ENCODE data around the gene TEX19.

The TEX19 gene

GRCh38 chr17:82365606-82366295, 6.7 kb downstream of the TEX19 start:
- TF ChIP-seq CTCF (IDR thresholded peaks at IDR 0.05; ENCODE audit: low read length, missing control alignments) = no peak
- H3K4me3 ChIP-seq (replicated peaks; ENCODE audit: low read depth, low read length) = no peak overlapping the region
- no peak for DNase-seq (ENCODE audit: low read depth)

DNA sequence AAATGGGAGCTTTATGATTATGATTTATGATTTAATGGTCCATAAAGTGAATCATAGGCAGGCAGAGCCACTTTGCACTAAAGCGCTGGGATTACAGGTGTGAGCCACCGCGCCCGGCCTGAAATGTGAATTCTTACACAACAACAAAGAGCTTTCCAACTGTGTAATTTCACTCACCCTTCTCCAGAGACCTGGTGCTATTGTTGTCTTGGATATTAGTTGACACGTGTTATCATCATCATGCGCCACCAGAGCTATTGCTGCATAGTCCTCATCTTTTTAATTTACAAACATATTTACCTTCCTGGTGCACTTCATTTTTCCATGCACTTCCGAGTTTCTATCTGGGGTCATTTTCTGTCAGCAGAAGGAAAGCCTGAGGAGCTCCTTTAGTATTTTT, 7.7 kb downstream of the TEX19 start:
- TF ChIP-seq CTCF (IDR thresholded peaks at IDR 0.05; ENCODE audit: low read length, missing control alignments) = no peak
- H3K4me3 ChIP-seq (replicated peaks; ENCODE audit: low read depth, low read length) = no peak overlapping the region
- no peak for DNase-seq (ENCODE audit: low read depth)

GRCh38 chr17:82367724-82368524, 8.9 kb downstream of the TEX19 start:
- DNase-seq (ENCODE audit: low read depth) = no peak
- no peak overlapping the region for H3K4me3 ChIP-seq (replicated peaks; ENCODE audit: low read depth, low read length)
- no peak for TF ChIP-seq CTCF (IDR thresholded peaks at IDR 0.05; ENCODE audit: low read length, missing control alignments)

- no peak for DNase-seq (ENCODE audit: low read depth)
- no peak for TF ChIP-seq CTCF (IDR thresholded peaks at IDR 0.05; ENCODE audit: low read length, missing control alignments)
- H3K4me3 ChIP-seq (replicated peaks; ENCODE audit: low read depth, low read length) = no peak overlapping the region
Observed at GRCh38 chr17:82369211-82369610, 10.2 kb downstream of the TEX19 start.

DNA sequence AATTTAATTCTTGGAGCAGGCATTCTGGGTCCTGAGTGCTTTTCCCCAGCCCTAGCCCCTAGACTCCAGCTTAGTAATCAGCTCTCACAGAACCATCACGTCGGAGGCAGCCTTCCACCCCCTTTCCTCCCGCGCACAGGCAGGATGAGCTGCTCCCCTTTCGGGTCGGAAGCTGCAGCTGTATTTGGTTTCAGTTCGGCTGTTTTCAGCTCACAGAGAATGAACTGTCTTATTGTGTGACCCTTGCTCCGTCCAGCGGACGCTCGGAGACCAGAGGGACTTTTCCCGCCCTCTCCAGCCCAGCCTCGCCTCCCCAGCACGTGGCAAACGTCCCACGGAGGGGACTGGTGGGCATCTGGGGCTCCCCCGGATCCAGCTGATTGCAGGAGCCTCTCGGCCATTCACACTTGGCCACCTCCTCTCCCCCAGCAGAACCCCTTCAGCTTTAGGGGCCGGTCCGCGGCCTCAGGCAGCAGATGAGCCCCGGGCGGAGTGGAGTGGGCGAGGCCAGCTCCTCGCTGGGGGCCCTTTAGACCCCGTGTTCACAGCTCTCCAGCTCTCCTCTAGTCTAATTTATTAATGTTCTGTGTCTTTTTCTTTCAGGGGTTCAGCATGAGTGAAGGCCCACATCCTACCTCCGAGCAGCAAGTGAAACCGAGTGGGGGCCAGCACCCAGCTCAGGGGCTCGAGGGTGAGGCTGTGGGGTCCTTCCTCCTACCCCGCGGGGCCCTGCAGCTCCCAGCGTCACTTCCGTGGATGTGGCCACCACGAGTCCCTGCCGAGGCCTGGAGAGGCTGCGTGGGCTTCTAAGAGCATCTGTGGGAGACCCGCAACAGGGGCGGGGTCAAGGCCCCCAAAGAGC, 11.7 kb downstream of the TEX19 start:
- no peak for DNase-seq (ENCODE audit: low read depth)
- TF ChIP-seq CTCF (IDR thresholded peaks at IDR 0.05; ENCODE audit: low read length, missing control alignments) = no peak
- H3K4me3 ChIP-seq (replicated peaks; ENCODE audit: low read depth, low read length) = peak overlapping the region; percentile 30

- peak within 1 kb of the TSS; percentile 30 for H3K4me3 ChIP-seq (replicated peaks; ENCODE audit: low read depth, low read length)
- TF ChIP-seq CTCF (IDR thresholded peaks at IDR 0.05; ENCODE audit: low read length, missing control alignments) = no peak
- DNase-seq (ENCODE audit: low read depth) = no peak
Observed at GRCh38 chr17:82371333-82372248, 12.5 kb downstream of the TEX19 start, which contains the start of gene UTS2R. Gene UTS2R (plus strand): TSS chr17:82371765. CDS start chr17:82374325, 2,560 bp downstream.
